NCI-H82 (cell line): ENCODE results near the gene ZBTB18.
"Not testable (repeated sequence)": the region's sequence is repeated elsewhere in the genome, so short reads cannot be mapped to it uniquely, and the experiment has no call there.

Experiments
- DNase-seq: peaks from one replicate; lab custom pipeline; 2025; lab: John Stamatoyannopoulos, UW

The ZBTB18 gene

DNA sequence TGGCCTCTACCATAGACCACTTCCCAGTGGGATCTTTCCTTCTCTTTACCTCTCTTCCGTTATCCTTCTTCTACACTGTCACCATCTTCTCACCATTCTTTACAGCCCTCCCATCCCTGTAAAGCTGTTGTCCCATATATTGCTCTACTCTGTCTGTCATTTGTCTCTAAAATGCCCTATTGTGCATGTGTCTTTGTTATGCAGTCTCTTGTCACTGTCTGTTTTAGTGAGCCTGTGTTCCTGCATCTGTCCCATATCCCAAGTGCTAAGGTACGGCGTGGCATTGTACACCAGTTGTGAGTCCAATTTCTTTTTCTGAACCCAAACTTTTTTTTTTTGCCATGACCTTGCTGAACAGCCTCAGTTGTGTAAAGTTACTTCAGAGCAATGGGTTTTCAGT, 8.8 kb upstream of the ZBTB18 start:
- DNase-seq = no peak

DNA sequence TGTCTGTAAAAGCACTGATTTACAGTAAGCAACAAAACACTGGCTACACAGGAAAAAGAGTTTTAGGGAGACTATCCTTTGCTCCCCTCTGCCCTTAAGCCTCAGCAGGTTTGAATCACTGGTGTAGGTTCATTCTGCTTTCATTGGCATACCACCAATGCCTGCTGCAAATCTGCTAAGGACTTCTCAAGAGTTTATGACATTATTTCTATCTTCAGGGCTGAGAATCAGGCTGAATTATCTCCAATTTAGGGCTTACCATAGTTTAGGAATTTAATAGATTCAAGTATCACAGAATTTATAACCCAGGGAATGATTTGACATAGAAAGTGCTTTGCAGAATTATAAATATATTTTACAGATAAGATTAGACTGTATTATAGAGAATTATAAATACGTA, 6.7 kb upstream of the ZBTB18 start:
- DNase-seq = no peak

- DNase-seq = not testable (repeated sequence)
Measured at GRCh38 chr1:244046254-244046653, 4.8 kb upstream of the ZBTB18 start.

- peak; percentile 42 for DNase-seq
Measured at GRCh38 chr1:244046907-244047611, 4.0 kb upstream of the ZBTB18 start.

DNA sequence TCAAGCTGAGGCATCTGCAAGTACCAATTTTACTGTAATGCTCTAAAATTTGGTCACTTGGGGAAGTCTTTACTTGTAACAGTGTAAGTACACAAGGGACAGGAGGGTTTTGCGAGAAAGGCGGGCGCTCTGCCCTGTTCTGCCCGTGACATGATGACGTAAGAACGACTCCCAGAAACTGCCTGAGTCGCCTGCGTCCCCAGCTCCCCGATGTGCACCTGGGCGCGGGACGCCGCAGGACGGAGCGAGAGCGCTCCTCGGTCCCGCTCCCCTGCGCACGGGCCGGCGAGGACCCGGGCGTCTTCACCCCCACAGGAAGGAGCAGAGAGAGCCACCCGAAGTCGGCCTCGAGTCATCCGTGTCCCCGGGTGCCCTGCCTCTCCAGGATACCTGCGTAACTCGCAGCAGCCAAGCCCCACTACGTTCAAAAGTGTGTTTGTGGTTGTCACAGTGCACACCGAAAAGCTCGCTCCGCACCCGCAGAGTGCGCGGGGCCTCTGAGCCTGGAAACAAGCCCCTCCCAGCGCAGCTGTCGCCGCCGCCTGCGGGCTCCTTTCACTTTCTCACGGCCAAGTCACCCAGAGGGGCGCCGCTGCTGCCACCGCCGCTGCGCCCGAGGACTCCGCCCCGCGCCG, 3.3 kb upstream of the ZBTB18 start:
- DNase-seq = peak; percentile 81

DNA sequence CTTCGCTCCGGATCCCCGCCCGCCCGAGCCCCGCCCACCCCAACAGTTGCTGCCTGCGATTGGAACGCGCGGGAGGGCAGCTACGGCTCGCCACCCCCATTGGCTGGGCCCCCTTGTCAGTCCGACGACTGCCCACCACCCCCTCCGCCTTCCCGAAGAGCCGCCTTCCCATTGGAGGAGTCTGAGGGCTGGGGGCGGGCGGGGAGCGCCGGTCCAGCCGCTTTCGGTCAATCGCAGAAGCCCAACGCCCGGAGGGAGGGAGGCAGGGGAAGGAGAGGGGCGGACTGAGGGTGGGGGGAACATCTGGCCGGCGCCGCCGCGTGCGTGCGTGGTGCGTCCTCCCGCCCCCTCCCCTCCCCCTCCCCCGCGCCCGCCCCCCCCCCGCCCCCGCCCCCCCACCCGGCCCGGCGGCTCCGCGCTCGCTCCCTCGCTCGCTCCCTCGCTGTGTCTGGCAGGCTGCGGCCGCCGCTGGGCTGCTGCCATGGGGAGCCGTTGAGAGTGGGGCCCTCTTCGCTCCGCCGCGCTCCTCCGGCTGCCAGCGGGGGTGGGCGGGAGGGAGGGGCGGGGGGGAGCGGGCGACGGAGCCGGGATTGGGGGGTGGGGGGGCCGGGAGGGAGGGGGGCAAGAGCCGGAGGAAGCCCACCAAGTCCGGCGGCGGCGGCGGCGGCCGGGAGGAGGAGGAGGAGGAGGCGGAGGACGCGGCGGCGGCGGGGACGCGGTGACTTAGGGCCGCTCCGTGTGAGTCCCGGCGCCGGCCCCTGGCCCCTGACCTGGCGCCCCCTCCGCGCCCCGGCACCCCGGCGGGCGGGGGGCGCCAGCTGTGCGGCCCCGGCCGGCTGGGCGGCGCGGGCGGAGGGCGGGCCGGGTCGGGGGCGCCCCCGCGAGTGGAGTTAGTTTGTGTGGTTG, 2.6 kb upstream of the ZBTB18 start:
- peak; percentile 100 for DNase-seq

GRCh38 chr1:244049162-244050013, 1.7 kb upstream of the ZBTB18 start:
- DNase-seq = peak; percentile 68

GRCh38 chr1:244050014-244050834, 859 bp upstream of the ZBTB18 start:
- DNase-seq = peak; percentile 68

DNA sequence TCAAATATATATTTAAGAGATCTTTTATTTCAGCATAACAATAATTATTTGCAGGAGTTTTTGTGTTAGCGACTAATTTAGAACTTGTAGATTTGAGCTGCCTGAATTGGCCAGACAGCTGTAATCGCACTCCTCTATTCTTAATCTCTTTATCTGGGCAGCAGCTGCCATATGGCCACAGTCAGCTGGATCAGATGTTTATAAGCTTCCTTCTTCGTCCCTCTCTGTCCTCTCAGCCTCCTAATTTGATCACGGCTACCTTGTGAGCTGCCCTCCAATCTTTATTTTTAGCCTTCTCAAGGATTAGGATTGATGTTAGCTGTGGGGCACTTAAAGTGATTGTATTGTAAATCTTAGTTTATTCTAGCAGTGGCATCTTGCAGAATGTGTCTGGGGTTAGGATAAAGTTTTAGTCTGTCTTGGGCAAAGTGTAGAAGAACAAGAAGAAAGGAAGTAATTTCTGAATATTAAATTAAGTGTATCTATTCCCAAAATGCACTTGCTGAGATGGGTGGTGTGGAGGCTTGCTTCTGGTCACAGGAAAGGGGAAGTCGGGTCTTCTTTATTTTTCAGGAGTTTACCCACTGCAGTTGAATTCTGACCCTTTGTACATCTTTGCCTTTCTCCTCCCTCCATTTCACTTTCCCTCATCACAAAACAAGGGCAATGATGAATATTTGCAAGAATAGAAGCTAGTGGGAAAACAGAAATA, 1.1 kb downstream of the ZBTB18 start:
- peak; percentile 100 for DNase-seq

DNA sequence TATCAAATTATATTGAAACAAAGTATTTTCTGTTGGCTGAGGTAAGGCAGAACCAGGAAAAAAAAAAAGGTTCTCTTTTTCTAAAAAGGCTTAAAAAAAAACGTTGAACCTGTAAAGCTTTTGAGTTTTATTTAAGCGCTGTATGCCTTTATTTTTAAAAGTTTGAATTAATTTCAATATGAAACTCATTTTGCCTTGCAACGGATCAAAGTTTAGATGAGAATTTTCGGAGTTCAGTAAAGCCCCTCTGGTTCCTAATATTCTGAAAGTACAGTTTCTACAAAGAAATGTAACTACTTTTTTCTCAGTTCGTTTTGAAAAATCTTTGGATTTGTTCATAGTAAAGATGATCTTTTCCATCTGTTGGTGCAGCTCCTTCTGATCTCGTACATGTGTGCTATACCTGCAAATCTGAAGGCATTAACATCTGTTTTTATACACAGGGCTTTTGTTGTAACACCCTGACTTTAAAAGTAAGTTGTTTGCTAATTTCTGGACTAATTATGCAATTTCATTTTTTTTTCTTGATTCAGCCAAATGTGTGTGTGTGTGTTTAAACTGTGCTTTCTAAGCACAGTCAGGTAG, 1.7 kb downstream of the ZBTB18 start:
- DNase-seq = peak; percentile 39

DNA sequence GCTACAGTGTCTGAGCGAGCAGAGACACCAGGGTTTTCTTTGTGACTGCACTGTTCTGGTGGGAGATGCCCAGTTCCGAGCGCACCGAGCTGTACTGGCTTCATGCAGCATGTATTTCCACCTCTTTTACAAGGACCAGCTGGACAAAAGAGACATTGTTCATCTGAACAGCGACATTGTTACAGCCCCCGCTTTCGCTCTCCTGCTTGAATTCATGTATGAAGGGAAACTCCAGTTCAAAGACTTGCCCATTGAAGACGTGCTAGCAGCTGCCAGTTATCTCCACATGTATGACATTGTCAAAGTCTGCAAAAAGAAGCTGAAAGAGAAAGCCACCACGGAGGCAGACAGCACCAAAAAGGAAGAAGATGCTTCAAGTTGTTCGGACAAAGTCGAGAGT, 2.7 kb downstream of the ZBTB18 start:
- DNase-seq = peak; percentile 62

- DNase-seq = peak; percentile 74
Measured at GRCh38 chr1:244054247-244054923, 3.3 kb downstream of the ZBTB18 start.

- peak; percentile 74 for DNase-seq
Measured at GRCh38 chr1:244054924-244055263, 3.8 kb downstream of the ZBTB18 start.

- DNase-seq = peak; percentile 84
Measured at GRCh38 chr1:244056577-244056976, 5.5 kb downstream of the ZBTB18 start.

DNA sequence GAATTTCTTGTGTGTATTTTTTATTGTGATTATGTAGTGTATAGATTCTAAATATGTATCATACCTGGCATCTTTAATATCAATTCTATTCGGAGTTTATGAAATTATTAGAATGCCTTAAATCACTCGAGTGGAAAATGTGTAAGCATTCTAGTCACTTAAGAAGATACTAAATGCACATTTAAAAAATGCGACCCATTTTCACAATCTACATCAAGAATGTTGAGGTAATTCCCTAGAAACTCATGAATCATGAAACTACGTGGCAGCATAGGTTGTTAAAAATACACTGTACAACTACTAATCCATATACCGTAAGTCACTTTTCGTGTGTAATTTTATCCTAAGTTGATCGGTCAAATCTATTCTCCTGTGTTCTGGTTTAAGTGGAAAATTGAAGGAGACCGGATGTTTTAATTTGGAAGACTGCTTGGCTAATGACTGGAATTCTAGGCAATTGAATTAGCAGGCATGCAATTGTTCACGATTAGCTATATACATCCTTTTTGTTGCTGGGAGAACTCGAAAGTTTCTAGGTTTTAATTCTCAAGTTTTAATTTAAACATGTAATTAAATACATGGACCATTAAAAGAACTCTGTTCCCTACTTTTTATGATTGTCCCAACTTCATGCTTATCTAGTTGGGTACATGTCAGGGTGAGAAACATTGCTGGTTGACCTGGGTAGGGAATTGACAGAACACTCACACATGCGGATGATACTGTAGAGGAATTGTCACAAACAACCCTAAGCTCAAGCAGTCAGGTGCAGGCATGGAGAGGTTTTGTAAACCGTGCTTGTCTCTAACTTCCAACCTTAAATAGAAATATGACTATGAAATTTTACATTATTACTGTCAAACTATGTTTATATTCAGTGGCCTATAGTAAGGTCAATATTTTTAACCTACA, 6.6 kb downstream of the ZBTB18 start:
- peak; percentile 61 for DNase-seq

DNA sequence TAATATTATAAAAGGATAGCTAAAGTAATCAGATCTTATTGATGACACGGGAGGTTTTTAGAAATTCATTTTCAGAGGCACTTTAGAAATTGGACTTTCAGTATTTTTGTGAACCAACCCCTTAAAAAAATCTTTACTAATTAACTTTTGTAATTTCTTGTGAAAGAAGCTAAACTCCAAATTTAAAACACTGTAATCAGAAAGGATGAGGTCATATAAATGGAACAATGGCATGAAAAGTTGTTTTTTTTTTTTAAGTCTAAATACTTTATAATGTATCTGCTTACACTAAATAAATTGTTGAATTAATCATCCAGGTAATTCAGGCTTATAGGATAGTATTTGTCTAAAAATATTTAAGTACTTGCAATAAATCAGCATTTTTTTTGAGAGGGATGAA, 9.0 kb downstream of the ZBTB18 start:
- DNase-seq = no peak

GRCh38 chr1:244060686-244061085, 9.6 kb downstream of the ZBTB18 start:
- DNase-seq = peak; percentile 24

GRCh38 chr1:244062156-244062725, 11.2 kb downstream of the ZBTB18 start:
- no peak for DNase-seq
